K562 (cell line): ENCODE measurements around the gene SLC7A8. TPM values are rescaled to one million over a fixed set of nuclear protein-coding genes. Genes with fewer than 3 reads are reported as not detected.

Source experiments
- CREB1 ChIP-seq, 2 experiments: sonication (generic) in 1 of 2; formaldehyde crosslinking in 1 of 2; IDR thresholded peaks; 2 replicates each; pipeline versions ENCODE4 v1.6.1 to v1.8.0; 2012 to 2022; ENCODE audit warnings: inconsistent platforms in 1 of 2, mild to moderate bottlenecking in 1 of 2, missing genetic modification reagents in 1 of 2, moderate library complexity in 1 of 2
- ETS1 ChIP-seq: conservative IDR thresholded peaks from 2 replicates; pipeline ENCODE4 v1.6.1; 2011; ENCODE audit warnings: low read depth, mild to moderate bottlenecking, low read length; ENCODE audit not compliant: control insufficient read depth
- FOXA3 ChIP-seq, 2 experiments: fragments of 450-650 bp in 1 of 2; sonication (generic) in 1 of 2; formaldehyde crosslinking; IDR thresholded peaks in 1 of 2; conservative IDR thresholded peaks in 1 of 2; 2 replicates each; pipeline versions ENCODE4 v1.4.0 to v1.8.0; 2020 to 2022; ENCODE audit warnings: mild to moderate bottlenecking in 2 of 2, missing genetic modification reagents in 1 of 2
- FOXM1 ChIP-seq, 2 experiments: fragments of 450-650 bp in 1 of 2; sonication (generic) in 1 of 2; formaldehyde crosslinking in 1 of 2; IDR thresholded peaks; 2 replicates each; pipeline versions ENCODE4 v1.6.1 to v1.9.0; 2017 to 2022; ENCODE audit warnings: low read depth in 2 of 2, mild to moderate bottlenecking in 2 of 2, missing genetic modification reagents in 1 of 2, moderate library complexity in 1 of 2
- GATAD2B ChIP-seq: fragments of 450-650 bp; IDR thresholded peaks from 2 replicates; pipeline ENCODE4 v1.6.1; 2017; ENCODE audit warnings: mild to moderate bottlenecking, borderline replicate concordance
- HES1 ChIP-seq: fragments of 450-650 bp; IDR thresholded peaks from 2 replicates; pipeline ENCODE4 v1.6.1; 2016; ENCODE audit warnings: low read depth, mild to moderate bottlenecking, moderate library complexity
- KDM1A ChIP-seq, 2 experiments: fragments of 450-650 bp; IDR thresholded peaks; 2 replicates each; pipeline ENCODE4 v1.6.1; 2016; ENCODE audit warnings: mild to moderate bottlenecking in 2 of 2
- L3MBTL2 ChIP-seq: fragments of 450-650 bp; IDR thresholded peaks from 2 replicates; pipeline ENCODE4 v1.6.1; 2016; ENCODE audit warnings: mild to moderate bottlenecking, moderate library complexity
- LEF1 ChIP-seq: fragments of 450-650 bp; IDR thresholded peaks from 2 replicates; pipeline ENCODE4 v1.6.1; 2016; ENCODE audit warnings: mild to moderate bottlenecking
- MBD2 ChIP-seq: sonication (generic); IDR thresholded peaks from 2 replicates; pipeline ENCODE4 v1.6.1; 2016; ENCODE audit warnings: low read depth, borderline replicate concordance
- NKRF ChIP-seq: fragments of 450-650 bp; IDR thresholded peaks from 2 replicates; pipeline ENCODE4 v1.6.1; 2016; ENCODE audit warnings: borderline replicate concordance
- RFX5 ChIP-seq: IDR thresholded peaks from 2 replicates; pipeline ENCODE4 v1.6.1; 2011; ENCODE audit warnings: low read depth, mild to moderate bottlenecking, improper control_type of control experiment, low read length
- SPI1 ChIP-seq: IDR thresholded peaks from 2 replicates; pipeline ENCODE4 v1.6.1; 2011; ENCODE audit warnings: low read depth, low read length, control low read depth, borderline replicate concordance
- YY1 ChIP-seq, 3 experiments: IDR thresholded peaks; 2 replicates each; pipeline ENCODE4 v1.6.1; 2011; ENCODE audit warnings: low read length in 2 of 3, mild to moderate bottlenecking in 2 of 3, moderate library complexity in 2 of 3, borderline replicate concordance in 1 of 3, control low read depth in 1 of 3, low read depth in 1 of 3; ENCODE audit not compliant: insufficient read depth in 3 of 3, insufficient replicate concordance in 2 of 3, control insufficient read depth in 1 of 3, insufficient read length in 1 of 3; ENCODE audit errors: extremely low read depth in 1 of 3
- ZBTB7A ChIP-seq: IDR thresholded peaks from 2 replicates; pipeline ENCODE4 v1.6.1; 2011; ENCODE audit warnings: low read depth, mild to moderate bottlenecking, low read length, moderate library complexity, borderline replicate concordance; ENCODE audit not compliant: control insufficient read depth
- ZFP1 ChIP-seq: fragments of 450-650 bp; formaldehyde crosslinking; IDR thresholded peaks from 2 replicates; pipeline ENCODE4 v1.4.0; 2020; ENCODE audit warnings: mild to moderate bottlenecking, mixed read lengths
- ZNF165 ChIP-seq: fragments of 250-450 bp; sonication (Bioruptor Pico); IDR thresholded peaks from 2 replicates; pipeline ENCODE4 v1.4.0; 2020; ENCODE audit warnings: borderline replicate concordance
- ZNF324 ChIP-seq: fragments of 250-450 bp; sonication (Bioruptor Pico); IDR thresholded peaks from 2 replicates; pipeline ENCODE4 v1.4.0; 2020; ENCODE audit warnings: mild to moderate bottlenecking
- ZNF449 ChIP-seq: fragments of 250-450 bp; sonication (Bioruptor Pico); IDR thresholded peaks from 2 replicates; pipeline ENCODE4 v1.8.0; 2022; ENCODE audit warnings: moderate library complexity, mild to moderate bottlenecking, inconsistent platforms
- ZNF696 ChIP-seq: fragments of 250-450 bp; sonication (Bioruptor Pico); conservative IDR thresholded peaks from 2 replicates; pipeline ENCODE4 v1.4.0; 2020; ENCODE audit warnings: mild to moderate bottlenecking, moderate library complexity
- ZNF766 ChIP-seq: fragments of 200-800 bp; sonication (Bioruptor generic); conservative IDR thresholded peaks from 2 replicates; pipeline ENCODE4 v1.6.1; 2016; ENCODE audit warnings: missing genetic modification characterization, missing compliant biosample characterization
- polyA plus RNA-seq, 8 experiments: library from polyadenylated mRNA; depleted of rRNA in 4 of 8; stranded (reverse) in 5 of 8; unstranded in 3 of 8; fragments of >200 nt; fragmentation: Nextera tagmentation in 2 of 8; fragmentation: Illumina TruSeq in 1 of 8; extraction: Ambion mirVana in 2 of 8; extraction: Trizol in 1 of 8; gene quantifications; 2 replicates each; pipeline versions ENCODE4 v1.2.1 to v1.2.3, GENCODE V29; 2011 to 2014; ENCODE audit warnings: inconsistent platforms in 1 of 8, missing spikeins in 1 of 8
- total RNA-seq, 7 experiments: library from RNA; depleted of rRNA in 6 of 7; stranded (reverse); fragments of >200 nt in 6 of 7; fragmentation: Illumina TruSeq in 2 of 7; extraction: Trizol in 2 of 7; gene quantifications; 2 replicates each; pipeline versions ENCODE4 v1.2.1 to v1.2.3, GENCODE V29; 2011 to 2021; ENCODE audit warnings: low replicate concordance in 1 of 7

SLC7A8 gene
- total and polyA plus RNA-seq, 9 of the 15 experiments (the other 6 are each of a cell fraction or from before 2014, with no cell fraction given), result 2.0 to 33.0 (median 6.0) TPM

- TF ChIP-seq RFX5 (no peak), GATAD2B (peak; percentile 97), ZNF324 (CRISPR knock-in tag) (no peak), SPI1 (no peak), YY1 (IDR thresholded peaks at IDR 0.05; ENCODE audit: borderline replicate concordance in 1 of 3, control insufficient read depth in 1 of 3, extremely low read depth in 1 of 3, insufficient read depth in 3 of 3, insufficient read length in 1 of 3, insufficient replicate concordance in 2 of 3, low read depth in 1 of 3, low read length in 2 of 3) (peak in 2 of 3 experiments; percentile 22 to 72), HES1 (peak; percentile 88), ETS1 (no peak), KDM1A (IDR thresholded peaks at IDR 0.05) (peak; percentile 99), ZNF766 (peak; percentile 70; the same call in 1 of the 2 replicates), ZNF696 (no peak), L3MBTL2 (no peak), FOXM1 (IDR thresholded peaks at IDR 0.05; ENCODE audit: low read depth) (peak; percentile 93), FOXM1 (CRISPR knock-in tag; IDR thresholded peaks at IDR 0.05; ENCODE audit: low read depth) (no peak), ZNF449 (CRISPR knock-in tag) (no peak), FOXA3 (CRISPR knock-in tag; conservative IDR thresholded peaks at IDR 0.05 in 1 of 2, IDR thresholded peaks at IDR 0.05 in 1 of 2) (peak; percentile 24 to 30; a peak in 1 of 4 replicates), LEF1 (peak; percentile 54), CREB1 (IDR thresholded peaks at IDR 0.05) (peak; percentile 75), CREB1 (CRISPR knock-in tag; IDR thresholded peaks at IDR 0.05) (no peak), MBD2 (peak; percentile 84), NKRF (no peak), ZFP1 (CRISPR knock-in tag) (no peak), ZBTB7A (peak; percentile 23; the same call in 1 of the 2 replicates), ZNF165 (CRISPR knock-in tag) (no peak)
Measured at GRCh38 chr14:23146351-23146910, 37.0 kb downstream of the SLC7A8 start (continued).
